ENCODE measurements around the gene RAD51B. TPM values are rescaled to one million over a fixed set of nuclear protein-coding genes. Genes with fewer than 3 reads are reported as not detected.

RAD51B gene
- total RNA-seq, 1 donor from 2014 or later, result 25.1 TPM

GRCh38 chr14:68076451-68076850 is 256.9 kb downstream of the RAD51B start:
- Mint-ChIP-seq H3K9me3 (peaks cover 21% of the 10 kb centered on the region), H3K4me3 (ENCODE audit: low read depth) (no peak overlapping the region), H3K4me1 (ENCODE audit: low read depth) (no peaks in the 10 kb centered on the region), H3K36me3 (ENCODE audit: low read depth) (peaks cover 4% of the 10 kb centered on the region), H3K27ac (no peak overlapping the region), H3K27me3 (ENCODE audit: low read depth) (no peaks in the 10 kb centered on the region)
- DNase-seq (ENCODE audit: low spot score), result no peak
- intact Hi-C loops (cut with micrococcal nuclease), result no loop called here

- intact Hi-C loops (cut with micrococcal nuclease), result no loop called here
- Mint-ChIP-seq H3K4me1 (ENCODE audit: low read depth) (peaks cover under 1% of the 10 kb centered on the region), H3K9me3 (no peaks in the 10 kb centered on the region), H3K27me3 (ENCODE audit: low read depth) (no peaks in the 10 kb centered on the region), H3K27ac (no peak overlapping the region), H3K36me3 (ENCODE audit: low read depth) (no peaks in the 10 kb centered on the region), H3K4me3 (ENCODE audit: low read depth) (no peak overlapping the region)
- no peak for DNase-seq (ENCODE audit: low spot score)
Measured at GRCh38 chr14:68079941-68080697, 260.5 kb downstream of the RAD51B start.

GRCh38 chr14:68081489-68081888 is 261.9 kb downstream of the RAD51B start:
- H3K4me3 Mint-ChIP-seq (ENCODE audit: low read depth), result no peak overlapping the region
- no peaks in the 10 kb centered on the region for H3K27me3 Mint-ChIP-seq (ENCODE audit: low read depth)
- intact Hi-C loops (cut with micrococcal nuclease), result no loop called here
- no peak for DNase-seq (ENCODE audit: low spot score)
- H3K4me1 Mint-ChIP-seq (ENCODE audit: low read depth), result peaks cover 6% of the 10 kb centered on the region
- no peak overlapping the region for H3K27ac Mint-ChIP-seq
- H3K9me3 Mint-ChIP-seq, result no peaks in the 10 kb centered on the region
- H3K36me3 Mint-ChIP-seq (ENCODE audit: low read depth), result no peaks in the 10 kb centered on the region

- intact Hi-C loops (cut with micrococcal nuclease), result no loop called here
- Mint-ChIP-seq H3K4me3 (ENCODE audit: low read depth) (no peak overlapping the region), H3K27ac (no peak overlapping the region), H3K36me3 (ENCODE audit: low read depth) (no peaks in the 10 kb centered on the region), H3K9me3 (no peaks in the 10 kb centered on the region), H3K4me1 (ENCODE audit: low read depth) (peaks cover 6% of the 10 kb centered on the region), H3K27me3 (ENCODE audit: low read depth) (no peaks in the 10 kb centered on the region)
- no peak for DNase-seq (ENCODE audit: low spot score)
Measured at GRCh38 chr14:68082698-68083291, 263.2 kb downstream of the RAD51B start.

GRCh38 chr14:68084256-68084655 is 264.7 kb downstream of the RAD51B start:
- intact Hi-C loops (cut with micrococcal nuclease), result no loop called here
- Mint-ChIP-seq H3K4me1 (ENCODE audit: low read depth) (peaks cover 12% of the 10 kb centered on the region), H3K4me3 (ENCODE audit: low read depth) (no peak overlapping the region), H3K36me3 (ENCODE audit: low read depth) (no peaks in the 10 kb centered on the region), H3K9me3 (no peaks in the 10 kb centered on the region), H3K27ac (no peak overlapping the region), H3K27me3 (ENCODE audit: low read depth) (no peaks in the 10 kb centered on the region)
- no peak for DNase-seq (ENCODE audit: low spot score)

GRCh38 chr14:68085742-68086141 is 266.2 kb downstream of the RAD51B start:
- intact Hi-C loops (cut with micrococcal nuclease), result no loop called here

GRCh38 chr14:68088451-68088854 is 268.9 kb downstream of the RAD51B start:
- no peaks in the 10 kb centered on the region for H3K36me3 Mint-ChIP-seq (ENCODE audit: low read depth)
- intact Hi-C loops (cut with micrococcal nuclease), result no loop called here
- peaks cover 12% of the 10 kb centered on the region for H3K4me1 Mint-ChIP-seq (ENCODE audit: low read depth)
- no peak overlapping the region for H3K27ac Mint-ChIP-seq
- H3K9me3 Mint-ChIP-seq, result no peaks in the 10 kb centered on the region
- no peak overlapping the region for H3K4me3 Mint-ChIP-seq (ENCODE audit: low read depth)
- no peaks in the 10 kb centered on the region for H3K27me3 Mint-ChIP-seq (ENCODE audit: low read depth)
- no peak for DNase-seq (ENCODE audit: low spot score)

More at GRCh38 chr14:68085742-68086141, 266.2 kb downstream of the RAD51B start:
- no peaks in the 10 kb centered on the region for H3K9me3 Mint-ChIP-seq
- H3K36me3 Mint-ChIP-seq (ENCODE audit: low read depth), result no peaks in the 10 kb centered on the region
- H3K4me1 Mint-ChIP-seq (ENCODE audit: low read depth), result peaks cover 12% of the 10 kb centered on the region
- H3K4me3 Mint-ChIP-seq (ENCODE audit: low read depth), result no peak overlapping the region
- DNase-seq (ENCODE audit: low spot score), result no peak
- no peak overlapping the region for H3K27ac Mint-ChIP-seq
- H3K27me3 Mint-ChIP-seq (ENCODE audit: low read depth), result no peaks in the 10 kb centered on the region

- intact Hi-C loops (cut with micrococcal nuclease), result no loop called here
- no peak overlapping the region for H3K27ac Mint-ChIP-seq
- no peaks in the 10 kb centered on the region for H3K9me3 Mint-ChIP-seq
Measured at GRCh38 chr14:68089146-68089731, 269.7 kb downstream of the RAD51B start.

GRCh38 chr14:68094158-68094557 is 274.6 kb downstream of the RAD51B start:
- no peaks in the 10 kb centered on the region for H3K27me3 Mint-ChIP-seq (ENCODE audit: low read depth)
- peaks cover 9% of the 10 kb centered on the region for H3K9me3 Mint-ChIP-seq
- peaks cover under 1% of the 10 kb centered on the region for H3K4me1 Mint-ChIP-seq (ENCODE audit: low read depth)
- DNase-seq (ENCODE audit: low spot score), result no peak
- intact Hi-C loops (cut with micrococcal nuclease), result no loop called here
- H3K36me3 Mint-ChIP-seq (ENCODE audit: low read depth), result no peaks in the 10 kb centered on the region
- no peak overlapping the region for H3K4me3 Mint-ChIP-seq (ENCODE audit: low read depth)
- H3K27ac Mint-ChIP-seq, result no peak overlapping the region

More at GRCh38 chr14:68089146-68089731, 269.7 kb downstream of the RAD51B start:
- Mint-ChIP-seq H3K27me3 (ENCODE audit: low read depth) (no peaks in the 10 kb centered on the region), H3K4me1 (ENCODE audit: low read depth) (peaks cover 12% of the 10 kb centered on the region), H3K36me3 (ENCODE audit: low read depth) (no peaks in the 10 kb centered on the region), H3K4me3 (ENCODE audit: low read depth) (no peak overlapping the region)
- DNase-seq (ENCODE audit: low spot score), result no peak

- Mint-ChIP-seq H3K27ac (no peak overlapping the region), H3K36me3 (ENCODE audit: low read depth) (peaks cover 2% of the 10 kb centered on the region), H3K4me3 (ENCODE audit: low read depth) (no peak overlapping the region), H3K27me3 (ENCODE audit: low read depth) (no peaks in the 10 kb centered on the region), H3K9me3 (peaks cover 13% of the 10 kb centered on the region), H3K4me1 (ENCODE audit: low read depth) (no peaks in the 10 kb centered on the region)
- intact Hi-C loops (cut with micrococcal nuclease), result no loop called here
- DNase-seq (ENCODE audit: low spot score), result no peak
Measured at GRCh38 chr14:68094752-68095151, 275.2 kb downstream of the RAD51B start.

GRCh38 chr14:68097727-68098126 is 278.1 kb downstream of the RAD51B start:
- Mint-ChIP-seq H3K27me3 (ENCODE audit: low read depth) (no peaks in the 10 kb centered on the region), H3K27ac (no peak overlapping the region), H3K36me3 (ENCODE audit: low read depth) (peaks cover 25% of the 10 kb centered on the region), H3K9me3 (peaks cover 37% of the 10 kb centered on the region), H3K4me1 (ENCODE audit: low read depth) (no peaks in the 10 kb centered on the region), H3K4me3 (ENCODE audit: low read depth) (no peak overlapping the region)
- intact Hi-C loops (cut with micrococcal nuclease), result no loop called here
- no peak for DNase-seq (ENCODE audit: low spot score)

GRCh38 chr14:68098834-68099233 is 279.3 kb downstream of the RAD51B start:
- Mint-ChIP-seq H3K9me3 (peaks cover 46% of the 10 kb centered on the region), H3K36me3 (ENCODE audit: low read depth) (peaks cover 26% of the 10 kb centered on the region), H3K4me3 (ENCODE audit: low read depth) (no peak overlapping the region), H3K27me3 (ENCODE audit: low read depth) (no peaks in the 10 kb centered on the region), H3K4me1 (ENCODE audit: low read depth) (no peaks in the 10 kb centered on the region), H3K27ac (no peak overlapping the region)
- intact Hi-C loops (cut with micrococcal nuclease), result no loop called here
- DNase-seq (ENCODE audit: low spot score), result no peak

GRCh38 chr14:68099495-68100045 is 280.0 kb downstream of the RAD51B start:
- H3K4me3 Mint-ChIP-seq (ENCODE audit: low read depth), result no peak overlapping the region

More at GRCh38 chr14:68099495-68100045, 280.0 kb downstream of the RAD51B start:
- no peak for DNase-seq (ENCODE audit: low spot score)
- H3K27ac Mint-ChIP-seq, result no peak overlapping the region
- intact Hi-C loops (cut with micrococcal nuclease), result no loop called here
- H3K36me3 Mint-ChIP-seq (ENCODE audit: low read depth), result peaks cover 26% of the 10 kb centered on the region
- H3K27me3 Mint-ChIP-seq (ENCODE audit: low read depth), result no peaks in the 10 kb centered on the region
- no peaks in the 10 kb centered on the region for H3K4me1 Mint-ChIP-seq (ENCODE audit: low read depth)
- peaks cover 48% of the 10 kb centered on the region for H3K9me3 Mint-ChIP-seq

Measured in activated T-helper 2 cell treated with anti-CD3 and anti-CD28 coated beads, Interferon-gamma antibody, Interleukin-2, Interleukin-4, amounts not matched to agents 10 μg/mL and 5 μg/mL and 100 μg/mL, durations not matched to agents 14 hours and 24 hours and 36 hours (primary cell).